ENCODE data around the gene NMRAL1.

NMRAL1 gene

GRCh38 chr16:4467916-4468315 is 6.5 kb downstream of the NMRAL1 start:
- DNase-seq (ENCODE audit: low read depth, low spot score), result no peak

- no peak for DNase-seq (ENCODE audit: low read depth, low spot score)
Measured at GRCh38 chr16:4465977-4466779, 8.2 kb downstream of the NMRAL1 start.

GRCh38 chr16:4463522-4464163 is 10.8 kb downstream of the NMRAL1 start:
- no peak for DNase-seq (ENCODE audit: low read depth, low spot score)

- DNase-seq (ENCODE audit: low read depth, low spot score), result no peak
Measured at GRCh38 chr16:4461250-4462085, 13.0 kb downstream of the NMRAL1 start.

- no peak for DNase-seq (ENCODE audit: low read depth, low spot score)
Measured at GRCh38 chr16:4460936-4461249, 13.5 kb downstream of the NMRAL1 start.

GRCh38 chr16:4455951-4456350 is 18.5 kb downstream of the NMRAL1 start:
- DNase-seq (ENCODE audit: low read depth, low spot score), result no peak

GRCh38 chr16:4455081-4455480 is 19.3 kb downstream of the NMRAL1 start:
- no peak for DNase-seq (ENCODE audit: low read depth, low spot score)

- DNase-seq (ENCODE audit: low read depth, low spot score), result no peak
Measured at GRCh38 chr16:4454623-4455022, 19.8 kb downstream of the NMRAL1 start.

- DNase-seq (ENCODE audit: low read depth, low spot score), result no peak
Measured at GRCh38 chr16:4452674-4453073, 21.8 kb downstream of the NMRAL1 start.

- no peak for DNase-seq (ENCODE audit: low read depth, low spot score)
Measured at GRCh38 chr16:4450931-4451519, 23.4 kb downstream of the NMRAL1 start.

- DNase-seq (ENCODE audit: low read depth, low spot score), result no peak
Measured at GRCh38 chr16:4450430-4450829, 24.0 kb downstream of the NMRAL1 start.

GRCh38 chr16:4443986-4444385 is 30.4 kb downstream of the NMRAL1 start:
- no peak for DNase-seq (ENCODE audit: low read depth, low spot score)

GRCh38 chr16:4443271-4443670 is 31.2 kb downstream of the NMRAL1 start:
- no peak for DNase-seq (ENCODE audit: low read depth, low spot score)

- no peak for DNase-seq (ENCODE audit: low read depth, low spot score)
Measured at GRCh38 chr16:4442371-4442770, 32.1 kb downstream of the NMRAL1 start.

- no peak for DNase-seq (ENCODE audit: low read depth, low spot score)
Measured at GRCh38 chr16:4437366-4437765, 37.1 kb downstream of the NMRAL1 start.

GRCh38 chr16:4435337-4436067 is 38.9 kb downstream of the NMRAL1 start:
- DNase-seq (ENCODE audit: low read depth, low spot score), result no peak

GRCh38 chr16:4433914-4434787 is 40.3 kb downstream of the NMRAL1 start:
- no peak for DNase-seq (ENCODE audit: low read depth, low spot score)

- DNase-seq (ENCODE audit: low read depth, low spot score), result no peak
Measured at GRCh38 chr16:4433228-4433627, 41.2 kb downstream of the NMRAL1 start.

- no peak for DNase-seq (ENCODE audit: low read depth, low spot score)
Measured at GRCh38 chr16:4431023-4431422, 43.4 kb downstream of the NMRAL1 start.

GRCh38 chr16:4428500-4428899 is 45.9 kb downstream of the NMRAL1 start:
- DNase-seq (ENCODE audit: low read depth, low spot score), result no peak

Data from activated CD4-positive, CD25-positive, alpha-beta regulatory T cell treated with anti-CD3 and anti-CD28 coated beads, Interleukin-2, amount 50 U/mL, for 16 hours (primary cell).